BJ (cell line): ENCODE results near the gene PRDM10. TPM values are rescaled to one million over a fixed set of nuclear protein-coding genes. Genes with fewer than 3 reads are reported as not detected.

Experiments
- CTCF ChIA-PET: fragments of 350-600 bp; formaldehyde crosslinking; extraction: SDS; loops from one replicate; lab custom pipeline; 2021; ENCODE audit warnings: antibody characterized with exemption, inconsistent platforms; lab: Yijun Ruan, JAX
- POLR2A ChIA-PET: fragments of 300-600 bp; sonication (Branson Sonifier 250); formaldehyde crosslinking; extraction: SDS; loops from one replicate; lab custom pipeline; 2021; ENCODE audit warnings: antibody characterized with exemption; lab: Charles Lee
- DNase-seq: peaks from one replicate; pipeline ENCODE4 v3.0.0-alpha.2; 2011; ENCODE audit warnings: low read depth
- H3K27me3 ChIP-seq: 2 replicates; pipeline ENCODE4 v1.6.0; 2011; ENCODE audit warnings: low read length; ENCODE audit not compliant: control insufficient read depth, insufficient read depth
- H3K36me3 ChIP-seq: 2 replicates; pipeline ENCODE4 v1.5.1; 2011; ENCODE audit warnings: low read length; ENCODE audit not compliant: control insufficient read depth, insufficient read depth
- H3K4me3 ChIP-seq: 2 replicates; pipeline ENCODE4 v1.5.1; 2011; ENCODE audit warnings: low read depth, mild to moderate bottlenecking, control low read depth, low read length
- CTCF ChIP-seq: IDR thresholded peaks from 2 replicates; pipeline ENCODE4 v1.5.1; 2011; ENCODE audit warnings: low read depth, mild to moderate bottlenecking, control low read depth, inconsistent platforms, low read length, moderate library complexity; ENCODE audit not compliant: insufficient read depth
- polyA plus RNA-seq: library from polyadenylated mRNA; depleted of rRNA; stranded (reverse); fragments of >200 nt; gene quantifications from 2 replicates; pipeline ENCODE4 v1.2.3, GENCODE V29; 2011

Gene PRDM10
- polyA plus RNA-seq, 1 experiment, result 5.5 TPM

- ChIA-PET POLR2A (interaction anchor here (0.7 kb wide), 1 partner anchor 15 kb away, joined by 5 read pairs; the partner anchor contains the start of gene PRDM10), CTCF (no interaction called here)
- 0 out of 2 replicates have a peak, but pooled peaks cover 1% of the 10 kb centered on the region for H3K36me3 ChIP-seq
- TF ChIP-seq CTCF, result no peak
- H3K4me3 ChIP-seq, result no peak overlapping the region
- H3K27me3 ChIP-seq, result no peaks in the 10 kb centered on the region
- no peak for DNase-seq
Observed at GRCh38 chr11:129987950-129988349, 14.7 kb downstream of the PRDM10 start.

- Histone ChIP-seq H3K4me3 (no peak overlapping the region), H3K36me3 (0 out of 2 replicates have a peak, but pooled peaks cover 1% of the 10 kb centered on the region), H3K27me3 (no peaks in the 10 kb centered on the region)
- no peak for TF ChIP-seq CTCF
- ChIA-PET CTCF (no interaction called here), POLR2A (no interaction called here)
- no peak for DNase-seq
Observed at GRCh38 chr11:129985823-129986222, 16.8 kb downstream of the PRDM10 start.

GRCh38 chr11:129980086-129980485 lies 22.5 kb downstream of the PRDM10 start:
- Histone ChIP-seq H3K27me3 (no peaks in the 10 kb centered on the region), H3K4me3 (no peak overlapping the region), H3K36me3 (no peaks in the 10 kb centered on the region)
- DNase-seq, result no peak
- ChIA-PET CTCF (no interaction called here), POLR2A (interaction anchor here (0.5 kb wide), 1 partner anchor 137 kb away, joined by 3 read pairs; no protein-coding TSS in a partner anchor)
- no peak for TF ChIP-seq CTCF

GRCh38 chr11:129979046-129979605 lies 23.5 kb downstream of the PRDM10 start:
- Histone ChIP-seq H3K36me3 (no peaks in the 10 kb centered on the region), H3K27me3 (no peaks in the 10 kb centered on the region), H3K4me3 (no peak overlapping the region)
- ChIA-PET CTCF (interaction anchor here (0.6 kb wide), 1 partner anchor 33 kb away, joined by 3 read pairs; no protein-coding TSS in a partner anchor), POLR2A (no interaction called here)
- DNase-seq, result no peak
- no peak for TF ChIP-seq CTCF

- POLR2A ChIA-PET, result no interaction called here
Observed at GRCh38 chr11:129978447-129978846, 24.2 kb downstream of the PRDM10 start.

More at GRCh38 chr11:129978447-129978846, 24.2 kb downstream of the PRDM10 start:
- H3K36me3 ChIP-seq, result no peaks in the 10 kb centered on the region
- no peaks in the 10 kb centered on the region for H3K27me3 ChIP-seq
- CTCF ChIA-PET, result no interaction called here
- no peak overlapping the region for H3K4me3 ChIP-seq
- TF ChIP-seq CTCF, result no peak
- no peak for DNase-seq
